BLaER1 (cell line): Measurements from ENCODE around the gene CAVIN4.

Source experiments
- H3K27ac ChIP-seq: shearing (Covaris generic); formaldehyde crosslinking; 2 replicates; pipeline ENCODE4 v1.8.1; 2022
- H3K27me3 ChIP-seq: shearing (Covaris generic); formaldehyde crosslinking; 2 replicates; pipeline ENCODE4 v1.8.1; 2022
- H3K36me3 ChIP-seq: shearing (Covaris generic); formaldehyde crosslinking; 2 replicates; pipeline ENCODE4 v1.8.1; 2022
- H3K4me1 ChIP-seq: shearing (Covaris generic); formaldehyde crosslinking; 2 replicates; pipeline ENCODE4 v1.8.1; 2022
- H3K4me2 ChIP-seq: shearing (Covaris generic); formaldehyde crosslinking; 2 replicates; pipeline ENCODE4 v1.8.1; 2022
- H3K4me3 ChIP-seq: shearing (Covaris generic); formaldehyde crosslinking; 2 replicates; pipeline ENCODE4 v1.8.1; 2022
- H3K9ac ChIP-seq: shearing (Covaris generic); formaldehyde crosslinking; 2 replicates; pipeline ENCODE4 v1.8.1; 2022
- H3K9me3 ChIP-seq: shearing (Covaris generic); formaldehyde crosslinking; 2 replicates; pipeline ENCODE4 v1.8.1; 2022
- H4K20me1 ChIP-seq: shearing (Covaris generic); formaldehyde crosslinking; 2 replicates; pipeline ENCODE4 v1.8.1; 2022
- Cebpa-rat ChIP-seq: shearing (Covaris generic); IDR thresholded peaks from 2 replicates; pipeline ENCODE4 v1.8.1; 2022

CAVIN4 gene, protein sequence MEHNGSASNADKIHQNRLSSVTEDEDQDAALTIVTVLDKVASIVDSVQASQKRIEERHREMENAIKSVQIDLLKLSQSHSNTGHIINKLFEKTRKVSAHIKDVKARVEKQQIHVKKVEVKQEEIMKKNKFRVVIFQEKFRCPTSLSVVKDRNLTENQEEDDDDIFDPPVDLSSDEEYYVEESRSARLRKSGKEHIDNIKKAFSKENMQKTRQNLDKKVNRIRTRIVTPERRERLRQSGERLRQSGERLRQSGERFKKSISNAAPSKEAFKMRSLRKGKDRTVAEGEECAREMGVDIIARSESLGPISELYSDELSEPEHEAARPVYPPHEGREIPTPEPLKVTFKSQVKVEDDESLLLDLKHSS

DNA sequence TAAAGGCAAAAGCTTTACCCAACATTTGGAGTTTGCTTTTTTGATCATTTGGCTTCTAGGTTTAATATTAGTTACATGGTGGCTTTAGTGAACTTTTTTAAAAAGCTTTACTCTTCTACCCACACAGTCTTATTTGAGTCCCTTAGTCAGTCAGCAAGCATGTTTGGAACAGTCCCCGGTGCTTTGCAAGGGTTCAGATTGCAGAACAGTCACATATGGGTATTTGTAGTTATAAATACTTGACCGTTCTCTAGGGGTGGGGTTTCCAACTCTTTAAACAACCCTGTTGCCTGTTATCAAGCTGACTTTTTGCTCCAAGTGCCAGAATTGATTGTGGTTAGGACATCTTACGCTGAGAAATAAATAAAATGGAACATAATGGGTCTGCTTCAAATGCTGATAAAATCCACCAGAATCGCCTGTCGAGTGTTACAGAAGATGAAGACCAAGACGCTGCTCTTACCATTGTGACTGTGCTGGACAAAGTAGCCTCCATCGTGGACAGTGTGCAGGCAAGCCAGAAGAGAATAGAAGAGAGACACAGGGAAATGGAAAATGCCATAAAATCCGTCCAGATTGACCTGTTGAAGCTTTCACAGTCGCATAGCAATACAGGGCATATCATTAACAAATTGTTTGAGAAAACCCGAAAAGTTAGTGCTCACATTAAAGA lies at the start of gene CAVIN4:
TSS of gene CAVIN4 (plus strand) at position 304 of the 673 bp plus-strand sequence. CDS start at position 369, 65 bp downstream.
- H3K27me3 ChIP-seq = no peaks in the 10 kb centered on the region
- no peak within 1 kb of the TSS for H3K9ac ChIP-seq
- H4K20me1 ChIP-seq = no peaks in the 10 kb centered on the region
- H3K9me3 ChIP-seq = no peaks in the 10 kb centered on the region
- no peaks in the 10 kb centered on the region for H3K4me1 ChIP-seq
- H3K36me3 ChIP-seq = peaks cover 49% of the 10 kb centered on the region
- H3K4me2 ChIP-seq = no peak within 1 kb of the TSS
- no peak for TF ChIP-seq Cebpa-rat
- H3K27ac ChIP-seq = no peak within 1 kb of the TSS
- H3K4me3 ChIP-seq = no peak within 1 kb of the TSS

- no peak overlapping the region for H3K4me2 ChIP-seq
- TF ChIP-seq Cebpa-rat = no peak
- peaks cover 9% of the 10 kb centered on the region for H3K9me3 ChIP-seq
- no peak overlapping the region for H3K9ac ChIP-seq
- no peaks in the 10 kb centered on the region for H3K4me1 ChIP-seq
- no peak overlapping the region for H3K27ac ChIP-seq
- H4K20me1 ChIP-seq = no peaks in the 10 kb centered on the region
- no peaks in the 10 kb centered on the region for H3K27me3 ChIP-seq
- H3K4me3 ChIP-seq = no peak overlapping the region
- H3K36me3 ChIP-seq = peaks cover 25% of the 10 kb centered on the region
Measured at GRCh38 chr9:100534401-100534800, 43.5 kb upstream of the CAVIN4 start.

DNA sequence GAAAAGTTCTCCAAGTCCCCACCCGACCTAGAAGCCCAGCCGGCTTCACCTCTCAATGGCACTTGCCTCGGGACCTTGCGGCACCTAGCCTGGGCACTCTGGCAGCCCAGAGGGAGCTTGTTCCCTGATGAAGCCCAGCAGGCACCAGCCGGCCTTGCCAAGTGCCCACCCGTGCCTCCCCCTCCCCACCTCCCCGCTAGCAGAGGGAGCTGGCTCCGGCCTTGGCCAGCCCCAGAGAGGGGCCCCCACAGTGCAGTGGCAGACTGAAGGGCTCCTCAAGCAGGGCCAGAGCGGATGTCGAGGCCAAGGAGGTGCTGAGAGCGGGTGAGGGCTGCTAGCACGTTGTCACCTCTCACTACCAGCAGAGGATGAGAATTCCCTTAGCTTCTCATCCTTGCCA lies 37.6 kb upstream of the CAVIN4 start:
- Histone ChIP-seq H3K9me3 (peaks cover 53% of the 10 kb centered on the region), H3K9ac (no peak overlapping the region), H3K36me3 (peaks cover 67% of the 10 kb centered on the region), H3K4me2 (no peak overlapping the region), H3K27ac (no peak overlapping the region), H3K4me3 (no peak overlapping the region), H3K27me3 (no peaks in the 10 kb centered on the region), H3K4me1 (0 out of 2 replicates have a peak, but pooled peaks cover 5% of the 10 kb centered on the region), H4K20me1 (no peaks in the 10 kb centered on the region)
- TF ChIP-seq Cebpa-rat = no peak

GRCh38 chr9:100549048-100549447 lies 28.8 kb upstream of the CAVIN4 start:
- Histone ChIP-seq H3K27ac (peak overlapping the region; percentile 47; the same call in 1 of the 2 replicates), H3K4me3 (no peak overlapping the region), H4K20me1 (no peaks in the 10 kb centered on the region), H3K27me3 (no peaks in the 10 kb centered on the region), H3K36me3 (peaks cover 83% of the 10 kb centered on the region), H3K9me3 (peaks cover 42% of the 10 kb centered on the region), H3K4me1 (peaks cover 6% of the 10 kb centered on the region), H3K9ac (no peak overlapping the region), H3K4me2 (peak overlapping the region; percentile 22)
- TF ChIP-seq Cebpa-rat = no peak

- H3K27ac ChIP-seq = no peak overlapping the region
- H3K9ac ChIP-seq = no peak overlapping the region
- TF ChIP-seq Cebpa-rat = no peak
- H4K20me1 ChIP-seq = no peaks in the 10 kb centered on the region
- no peak overlapping the region for H3K4me2 ChIP-seq
- no peaks in the 10 kb centered on the region for H3K4me1 ChIP-seq
- no peaks in the 10 kb centered on the region for H3K27me3 ChIP-seq
- no peak overlapping the region for H3K4me3 ChIP-seq
- H3K9me3 ChIP-seq = 0 out of 2 replicates have a peak, but pooled peaks cover under 1% of the 10 kb centered on the region
- peaks cover 60% of the 10 kb centered on the region for H3K36me3 ChIP-seq
Measured at GRCh38 chr9:100554935-100555401, 22.9 kb upstream of the CAVIN4 start.

DNA sequence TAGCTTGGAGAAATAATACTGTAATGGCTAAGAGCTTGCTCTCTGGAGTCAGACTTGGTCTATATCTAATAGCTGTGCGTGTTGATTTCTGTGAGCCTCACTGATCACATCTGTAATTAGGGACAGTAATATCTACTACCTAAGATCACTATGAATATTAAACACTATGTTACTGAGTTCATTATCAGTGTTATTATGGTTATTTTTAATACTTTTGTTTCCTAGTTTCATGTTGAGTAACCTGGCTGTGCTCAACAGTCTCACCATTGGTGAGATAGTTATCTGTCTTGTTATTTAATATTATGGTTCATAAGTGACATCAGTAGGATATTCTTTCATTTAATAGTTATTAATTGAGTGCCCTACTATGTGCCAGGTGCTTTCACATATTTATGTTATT lies 22.4 kb upstream of the CAVIN4 start:
- Histone ChIP-seq H3K36me3 (peaks cover 55% of the 10 kb centered on the region), H3K4me1 (no peaks in the 10 kb centered on the region), H3K4me3 (no peak overlapping the region), H3K27me3 (no peaks in the 10 kb centered on the region), H3K9me3 (no peaks in the 10 kb centered on the region), H3K4me2 (no peak overlapping the region), H3K27ac (no peak overlapping the region), H3K9ac (no peak overlapping the region), H4K20me1 (no peaks in the 10 kb centered on the region)
- no peak for TF ChIP-seq Cebpa-rat

DNA sequence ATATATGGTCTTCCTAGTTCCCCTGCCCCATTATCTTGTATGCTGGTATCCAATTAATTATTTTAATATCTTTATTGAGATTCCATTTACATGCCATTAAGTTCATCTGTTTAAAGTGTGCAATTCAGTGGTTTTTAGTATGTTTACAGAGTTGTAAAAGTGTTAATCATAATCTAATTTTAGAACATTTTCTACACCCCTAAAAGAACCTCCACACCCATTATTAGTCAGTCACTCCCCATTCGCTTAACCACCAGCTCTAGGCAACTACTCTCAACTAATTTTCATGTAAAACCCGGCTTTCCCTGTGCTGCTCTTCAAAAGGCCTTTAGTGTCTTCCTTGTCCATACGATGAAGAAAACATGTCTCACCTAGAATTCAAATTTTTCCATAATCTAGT lies 20.8 kb upstream of the CAVIN4 start:
- H3K9me3 ChIP-seq = no peaks in the 10 kb centered on the region
- H3K4me1 ChIP-seq = no peaks in the 10 kb centered on the region
- no peak overlapping the region for H3K27ac ChIP-seq
- no peak overlapping the region for H3K9ac ChIP-seq
- H3K36me3 ChIP-seq = peaks cover 51% of the 10 kb centered on the region
- H3K4me2 ChIP-seq = no peak overlapping the region
- no peaks in the 10 kb centered on the region for H3K27me3 ChIP-seq
- no peaks in the 10 kb centered on the region for H4K20me1 ChIP-seq
- H3K4me3 ChIP-seq = no peak overlapping the region
- no peak for TF ChIP-seq Cebpa-rat

- H3K27ac ChIP-seq = no peak overlapping the region
- no peaks in the 10 kb centered on the region for H3K27me3 ChIP-seq
- no peaks in the 10 kb centered on the region for H4K20me1 ChIP-seq
- H3K36me3 ChIP-seq = peaks cover 46% of the 10 kb centered on the region
- no peaks in the 10 kb centered on the region for H3K9me3 ChIP-seq
- no peak for TF ChIP-seq Cebpa-rat
- no peak overlapping the region for H3K9ac ChIP-seq
- no peak overlapping the region for H3K4me3 ChIP-seq
- H3K4me1 ChIP-seq = no peaks in the 10 kb centered on the region
- no peak overlapping the region for H3K4me2 ChIP-seq
Measured at GRCh38 chr9:100561256-100561655, 16.6 kb upstream of the CAVIN4 start.

GRCh38 chr9:100567856-100568255 lies 10.0 kb upstream of the CAVIN4 start:
- Histone ChIP-seq H3K4me3 (no peak overlapping the region), H3K9ac (no peak overlapping the region), H3K9me3 (peaks cover 3% of the 10 kb centered on the region; the same call in 1 of the 2 replicates), H3K27ac (no peak overlapping the region), H3K36me3 (peaks cover 64% of the 10 kb centered on the region), H4K20me1 (no peaks in the 10 kb centered on the region), H3K4me2 (no peak overlapping the region), H3K4me1 (no peaks in the 10 kb centered on the region), H3K27me3 (no peaks in the 10 kb centered on the region)
- no peak for TF ChIP-seq Cebpa-rat

DNA sequence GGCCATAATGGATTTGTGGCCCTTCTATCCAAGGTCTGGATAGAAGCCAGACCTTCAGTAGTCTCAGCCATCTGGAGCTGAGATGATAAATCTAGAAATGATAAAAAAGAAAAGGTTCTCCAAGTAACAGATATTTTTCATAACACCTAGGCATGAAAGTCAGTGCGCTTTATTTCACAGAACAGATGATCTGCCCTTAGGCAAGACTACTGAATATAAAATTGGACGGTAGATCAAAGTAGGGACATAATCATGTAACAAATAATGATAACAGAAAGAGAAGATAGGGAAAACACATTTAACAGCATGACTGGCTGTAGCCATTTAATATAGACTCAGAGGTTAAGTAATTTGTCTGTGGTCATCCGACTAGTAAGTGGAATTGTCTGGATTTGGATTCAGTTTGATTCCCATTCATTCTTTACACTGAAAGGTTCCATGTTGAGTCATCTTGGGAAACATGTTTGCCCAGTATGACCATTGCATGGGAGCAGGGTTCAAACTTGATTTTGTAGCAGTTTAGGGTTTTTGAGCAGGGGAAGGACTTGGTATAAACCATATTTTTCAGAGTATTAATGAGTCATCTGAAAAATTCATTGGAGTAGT lies 4.1 kb upstream of the CAVIN4 start:
- no peaks in the 10 kb centered on the region for H4K20me1 ChIP-seq
- H3K27ac ChIP-seq = no peak overlapping the region
- H3K4me1 ChIP-seq = no peaks in the 10 kb centered on the region
- H3K9me3 ChIP-seq = peaks cover 3% of the 10 kb centered on the region; the same call in 1 of the 2 replicates
- H3K27me3 ChIP-seq = no peaks in the 10 kb centered on the region
- H3K4me2 ChIP-seq = no peak overlapping the region
- H3K4me3 ChIP-seq = no peak overlapping the region
- TF ChIP-seq Cebpa-rat = no peak
- H3K36me3 ChIP-seq = peaks cover 51% of the 10 kb centered on the region
- no peak overlapping the region for H3K9ac ChIP-seq
